HEK293 (cell line): Measurements from ENCODE around the gene MEI1.

Source experiments
- AEBP2 ChIP-seq: fragments of 450-650 bp; formaldehyde crosslinking; IDR thresholded peaks from 2 replicates; pipeline ENCODE4 v1.5.1; 2016; ENCODE audit warnings: missing biosample characterization, missing genetic modification characterization, borderline replicate concordance
- GLI2 ChIP-seq: fragments of 450-650 bp; formaldehyde crosslinking; IDR thresholded peaks from 2 replicates; pipeline ENCODE4; 2017; ENCODE audit warnings: missing biosample characterization, missing genetic modification characterization, low read depth, borderline replicate concordance
- HIC1 ChIP-seq: fragments of 450-650 bp; formaldehyde crosslinking; IDR thresholded peaks from 2 replicates; pipeline ENCODE4 v1.5.1; 2016; ENCODE audit warnings: missing biosample characterization, missing genetic modification characterization
- HOXD13 ChIP-seq: sonication (generic); formaldehyde crosslinking; IDR thresholded peaks from 2 replicates; pipeline ENCODE4 v1.8.0; 2022; ENCODE audit warnings: missing genetic modification reagents, borderline replicate concordance
- IKZF3 ChIP-seq: fragments of 450-650 bp; IDR thresholded peaks from 2 replicates; pipeline ENCODE4 v1.5.0; 2018; ENCODE audit warnings: missing biosample characterization, mild to moderate bottlenecking, missing genetic modification characterization, moderate library complexity
- KLF16 ChIP-seq: fragments of 450-650 bp; formaldehyde crosslinking; IDR thresholded peaks from 2 replicates; pipeline ENCODE4 v1.5.1; 2017; ENCODE audit warnings: missing biosample characterization, missing genetic modification characterization
- KLF8 ChIP-seq: fragments of 450-650 bp; formaldehyde crosslinking; IDR thresholded peaks from 2 replicates; pipeline ENCODE4 v1.5.1; 2016; ENCODE audit warnings: missing biosample characterization, missing genetic modification characterization
- OVOL3 ChIP-seq: fragments of 450-650 bp; formaldehyde crosslinking; IDR thresholded peaks from 2 replicates; pipeline ENCODE4 v1.5.1; 2016; ENCODE audit warnings: missing biosample characterization, missing genetic modification characterization
- SALL2 ChIP-seq: fragments of 450-650 bp; formaldehyde crosslinking; IDR thresholded peaks from 2 replicates; pipeline ENCODE4 v1.5.0; 2017; ENCODE audit warnings: missing biosample characterization, mild to moderate bottlenecking, missing genetic modification characterization, borderline replicate concordance
- YY1 ChIP-seq: fragments of 450-650 bp; formaldehyde crosslinking; IDR thresholded peaks from 2 replicates; pipeline ENCODE4 v1.5.1; 2018; ENCODE audit warnings: missing biosample characterization, missing genetic modification characterization
- YY2 ChIP-seq: fragments of 450-650 bp; formaldehyde crosslinking; IDR thresholded peaks from 2 replicates; pipeline ENCODE4 v1.5.1; 2016; ENCODE audit warnings: missing biosample characterization, missing genetic modification characterization
- ZBTB17 ChIP-seq: fragments of 450-650 bp; formaldehyde crosslinking; IDR thresholded peaks from 2 replicates; pipeline ENCODE4 v1.5.1; 2016; ENCODE audit warnings: missing biosample characterization, missing genetic modification characterization
- ZBTB21 ChIP-seq: fragments of 450-650 bp; formaldehyde crosslinking; IDR thresholded peaks from 2 replicates; pipeline ENCODE4 v1.5.1; 2017; ENCODE audit warnings: missing biosample characterization, missing genetic modification characterization
- ZBTB7A ChIP-seq: fragments of 450-650 bp; formaldehyde crosslinking; IDR thresholded peaks from 2 replicates; pipeline ENCODE4 v1.5.1; 2016; ENCODE audit warnings: low read depth, missing biosample characterization, missing genetic modification characterization
- ZFHX2 ChIP-seq: fragments of 450-650 bp; formaldehyde crosslinking; conservative IDR thresholded peaks from 2 replicates; pipeline ENCODE4 v1.5.1; 2016; ENCODE audit warnings: missing biosample characterization, missing genetic modification characterization
- ZFP37 ChIP-seq: fragments of 450-650 bp; formaldehyde crosslinking; IDR thresholded peaks from 2 replicates; pipeline ENCODE4 v1.5.1; 2016; ENCODE audit warnings: missing biosample characterization, missing genetic modification characterization
- ZIC2 ChIP-seq: fragments of 450-650 bp; formaldehyde crosslinking; IDR thresholded peaks from 2 replicates; pipeline ENCODE4 v1.5.1; 2016; ENCODE audit warnings: missing biosample characterization, missing genetic modification characterization
- ZNF157 ChIP-seq: fragments of 450-650 bp; formaldehyde crosslinking; IDR thresholded peaks from 2 replicates; pipeline ENCODE4 v1.5.1; 2016; ENCODE audit warnings: missing biosample characterization, missing genetic modification characterization
- ZNF19 ChIP-seq: fragments of 450-650 bp; formaldehyde crosslinking; IDR thresholded peaks from 2 replicates; pipeline ENCODE4; 2016; ENCODE audit warnings: missing biosample characterization, missing genetic modification characterization, low read depth
- ZNF202 ChIP-seq: fragments of 450-650 bp; formaldehyde crosslinking; IDR thresholded peaks from 2 replicates; pipeline ENCODE4 v1.5.1; 2016; ENCODE audit warnings: missing biosample characterization, missing genetic modification characterization, borderline replicate concordance
- ZNF214 ChIP-seq: fragments of 450-650 bp; formaldehyde crosslinking; IDR thresholded peaks from 2 replicates; pipeline ENCODE4 v1.5.1; 2017; ENCODE audit warnings: missing biosample characterization, mild to moderate bottlenecking, missing genetic modification characterization, borderline replicate concordance
- ZNF266 ChIP-seq: fragments of 450-650 bp; formaldehyde crosslinking; IDR thresholded peaks from 2 replicates; pipeline ENCODE4 v1.5.1; 2016; ENCODE audit warnings: missing biosample characterization, missing genetic modification characterization, low read depth
- ZNF292 ChIP-seq: fragments of 450-650 bp; formaldehyde crosslinking; IDR thresholded peaks from 2 replicates; pipeline ENCODE4 v1.5.1; 2016; ENCODE audit warnings: low read depth, missing biosample characterization, missing genetic modification characterization, borderline replicate concordance
- ZNF48 ChIP-seq: fragments of 450-650 bp; formaldehyde crosslinking; IDR thresholded peaks from 2 replicates; pipeline ENCODE4 v1.5.1; 2016; ENCODE audit warnings: missing biosample characterization, missing genetic modification characterization
- ZNF548 ChIP-seq: fragments of 450-650 bp; formaldehyde crosslinking; IDR thresholded peaks from 2 replicates; pipeline ENCODE4 v1.5.1; 2016; ENCODE audit warnings: missing biosample characterization, missing genetic modification characterization
- ZNF571 ChIP-seq: fragments of 450-650 bp; formaldehyde crosslinking; IDR thresholded peaks from 2 replicates; pipeline ENCODE4 v1.5.0; 2017; ENCODE audit warnings: missing biosample characterization, missing genetic modification characterization
- ZNF629 ChIP-seq: fragments of 450-650 bp; formaldehyde crosslinking; IDR thresholded peaks from 2 replicates; pipeline ENCODE4 v1.5.1; 2017; ENCODE audit warnings: missing biosample characterization, missing genetic modification characterization
- ZSCAN16 ChIP-seq: fragments of 450-650 bp; formaldehyde crosslinking; IDR thresholded peaks from 2 replicates; pipeline ENCODE4 v1.5.1; 2016; ENCODE audit warnings: missing biosample characterization, missing genetic modification characterization
- ZSCAN30 ChIP-seq: fragments of 450-650 bp; IDR thresholded peaks from 2 replicates; pipeline ENCODE4 v1.5.1; 2018; ENCODE audit warnings: missing biosample characterization, mild to moderate bottlenecking, missing genetic modification characterization, moderate library complexity
- TF ChIP-seq, protein P1 (sequence below): fragments of 450-650 bp; formaldehyde crosslinking; IDR thresholded peaks from 2 replicates; pipeline ENCODE4 v1.5.1; 2017; ENCODE audit warnings: missing biosample characterization, missing genetic modification characterization
- TF ChIP-seq, protein P2 (sequence below): fragments of 450-650 bp; formaldehyde crosslinking; IDR thresholded peaks from 2 replicates; pipeline ENCODE4 v1.5.1; 2016; ENCODE audit warnings: missing biosample characterization, missing genetic modification characterization
- TF ChIP-seq, protein P3 (sequence below): fragments of 450-650 bp; formaldehyde crosslinking; IDR thresholded peaks from 2 replicates; pipeline ENCODE4 v1.5.1; 2017; ENCODE audit warnings: missing biosample characterization, missing genetic modification characterization

MEI1 gene

GRCh38 chr22:41832553-41833368, 133.5 kb downstream of the MEI1 start, which contains the start of gene SREBF2 (continued):
- TF ChIP-seq ZNF19: no peak
- peak; percentile 83 for TF ChIP-seq YY1 (tag by site-specific recombination)
- no peak for TF ChIP-seq ZNF266
- TF ChIP-seq ZNF548 (tag by site-specific recombination): no peak
- TF ChIP-seq YY2: peak; percentile 56; the same call in 1 of the 2 replicates
- no peak for TF ChIP-seq ZNF571
- TF ChIP-seq, protein P1, sequence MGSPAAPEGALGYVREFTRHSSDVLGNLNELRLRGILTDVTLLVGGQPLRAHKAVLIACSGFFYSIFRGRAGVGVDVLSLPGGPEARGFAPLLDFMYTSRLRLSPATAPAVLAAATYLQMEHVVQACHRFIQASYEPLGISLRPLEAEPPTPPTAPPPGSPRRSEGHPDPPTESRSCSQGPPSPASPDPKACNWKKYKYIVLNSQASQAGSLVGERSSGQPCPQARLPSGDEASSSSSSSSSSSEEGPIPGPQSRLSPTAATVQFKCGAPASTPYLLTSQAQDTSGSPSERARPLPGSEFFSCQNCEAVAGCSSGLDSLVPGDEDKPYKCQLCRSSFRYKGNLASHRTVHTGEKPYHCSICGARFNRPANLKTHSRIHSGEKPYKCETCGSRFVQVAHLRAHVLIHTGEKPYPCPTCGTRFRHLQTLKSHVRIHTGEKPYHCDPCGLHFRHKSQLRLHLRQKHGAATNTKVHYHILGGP (tag by site-specific recombination): no peak
- TF ChIP-seq, protein P2, sequence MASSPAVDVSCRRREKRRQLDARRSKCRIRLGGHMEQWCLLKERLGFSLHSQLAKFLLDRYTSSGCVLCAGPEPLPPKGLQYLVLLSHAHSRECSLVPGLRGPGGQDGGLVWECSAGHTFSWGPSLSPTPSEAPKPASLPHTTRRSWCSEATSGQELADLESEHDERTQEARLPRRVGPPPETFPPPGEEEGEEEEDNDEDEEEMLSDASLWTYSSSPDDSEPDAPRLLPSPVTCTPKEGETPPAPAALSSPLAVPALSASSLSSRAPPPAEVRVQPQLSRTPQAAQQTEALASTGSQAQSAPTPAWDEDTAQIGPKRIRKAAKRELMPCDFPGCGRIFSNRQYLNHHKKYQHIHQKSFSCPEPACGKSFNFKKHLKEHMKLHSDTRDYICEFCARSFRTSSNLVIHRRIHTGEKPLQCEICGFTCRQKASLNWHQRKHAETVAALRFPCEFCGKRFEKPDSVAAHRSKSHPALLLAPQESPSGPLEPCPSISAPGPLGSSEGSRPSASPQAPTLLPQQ (tag by site-specific recombination): peak; percentile 92
- TF ChIP-seq ZNF214: no peak
- TF ChIP-seq KLF8 (tag by site-specific recombination): peak; percentile 87
- peak; percentile 97 for TF ChIP-seq ZNF629
- TF ChIP-seq ZIC2 (tag by site-specific recombination): peak; percentile 74
- TF ChIP-seq ZNF157: no peak
- no peak for TF ChIP-seq ZBTB7A (tag by site-specific recombination)
- TF ChIP-seq ZSCAN16 (tag by site-specific recombination): no peak
- TF ChIP-seq ZNF202 (tag by site-specific recombination): no peak
- TF ChIP-seq HIC1: peak; percentile 93
- peak; percentile 54; the same call in 1 of the 2 replicates for TF ChIP-seq ZFP37
- TF ChIP-seq, protein P3, sequence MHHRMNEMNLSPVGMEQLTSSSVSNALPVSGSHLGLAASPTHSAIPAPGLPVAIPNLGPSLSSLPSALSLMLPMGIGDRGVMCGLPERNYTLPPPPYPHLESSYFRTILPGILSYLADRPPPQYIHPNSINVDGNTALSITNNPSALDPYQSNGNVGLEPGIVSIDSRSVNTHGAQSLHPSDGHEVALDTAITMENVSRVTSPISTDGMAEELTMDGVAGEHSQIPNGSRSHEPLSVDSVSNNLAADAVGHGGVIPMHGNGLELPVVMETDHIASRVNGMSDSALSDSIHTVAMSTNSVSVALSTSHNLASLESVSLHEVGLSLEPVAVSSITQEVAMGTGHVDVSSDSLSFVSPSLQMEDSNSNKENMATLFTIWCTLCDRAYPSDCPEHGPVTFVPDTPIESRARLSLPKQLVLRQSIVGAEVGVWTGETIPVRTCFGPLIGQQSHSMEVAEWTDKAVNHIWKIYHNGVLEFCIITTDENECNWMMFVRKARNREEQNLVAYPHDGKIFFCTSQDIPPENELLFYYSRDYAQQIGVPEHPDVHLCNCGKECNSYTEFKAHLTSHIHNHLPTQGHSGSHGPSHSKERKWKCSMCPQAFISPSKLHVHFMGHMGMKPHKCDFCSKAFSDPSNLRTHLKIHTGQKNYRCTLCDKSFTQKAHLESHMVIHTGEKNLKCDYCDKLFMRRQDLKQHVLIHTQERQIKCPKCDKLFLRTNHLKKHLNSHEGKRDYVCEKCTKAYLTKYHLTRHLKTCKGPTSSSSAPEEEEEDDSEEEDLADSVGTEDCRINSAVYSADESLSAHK (tag by site-specific recombination): peak; percentile 43
- TF ChIP-seq IKZF3: peak; percentile 92
- TF ChIP-seq AEBP2 (tag by site-specific recombination): no peak
- TF ChIP-seq ZBTB17 (tag by site-specific recombination): peak; percentile 98
- TF ChIP-seq GLI2 (tag by site-specific recombination): no peak
- TF ChIP-seq KLF16 (tag by site-specific recombination): peak; percentile 65
- no peak for TF ChIP-seq SALL2
- no peak for TF ChIP-seq ZNF48 (tag by site-specific recombination)
- TF ChIP-seq OVOL3 (tag by site-specific recombination): no peak
- no peak for TF ChIP-seq ZNF292 (tag by site-specific recombination)
- peak; percentile 83 for TF ChIP-seq ZFHX2
- TF ChIP-seq ZSCAN30 (tag by site-specific recombination): peak; percentile 99
- no peak for TF ChIP-seq HOXD13
- peak; percentile 95 for TF ChIP-seq ZBTB21 (tag by site-specific recombination)
